ENCODE measurements around the gene GRIN2A. TPM values are rescaled to one million over a fixed set of nuclear protein-coding genes. Genes with fewer than 3 reads are reported as not detected.

The GRIN2A gene
- total RNA-seq, 3 donors from 2014 or later = 0.29 to 0.33 TPM; not detected in 1

GRCh38 chr16:9850817-9851216 lies 331.4 kb downstream of the GRIN2A start:
- intact Hi-C loops (cut with DNase I; ENCODE audit: low total_unique reads) = no loop called here
- H3K27ac ChIP-seq = no peak overlapping the region
- no peak for DNase-seq (ENCODE audit: low spot score in 2 of 2)

DNA sequence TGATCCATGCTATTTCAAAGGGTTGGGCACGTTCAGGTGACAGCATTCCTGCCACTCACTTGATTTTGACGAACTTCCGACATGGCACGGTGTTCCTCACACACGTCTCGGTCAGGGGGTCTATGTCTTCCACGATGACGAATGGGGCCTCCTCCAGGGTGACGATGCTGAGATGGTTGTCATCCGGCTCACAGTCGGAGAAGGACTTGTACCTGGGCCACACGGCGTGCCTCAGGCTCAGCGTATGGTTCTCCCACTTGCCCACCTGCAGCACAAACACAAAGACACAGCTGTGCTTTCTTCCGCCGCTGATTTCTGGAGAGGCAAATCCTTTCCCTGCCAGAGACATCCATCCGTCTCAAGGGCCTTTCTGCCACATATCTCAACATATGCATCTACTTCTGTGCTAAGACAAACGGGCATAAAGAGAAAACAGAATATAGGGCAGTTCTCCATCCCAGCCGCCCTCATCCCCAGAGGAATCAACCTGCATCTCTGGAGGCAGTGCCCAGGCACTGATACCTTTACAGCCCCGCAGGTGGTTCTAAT lies 332.5 kb downstream of the GRIN2A start:
- H3K4me3 ChIP-seq = no peak overlapping the region
- no peaks in the 10 kb centered on the region for H3K4me1 ChIP-seq
- no peaks in the 10 kb centered on the region for H3K27me3 ChIP-seq
- H3K9me3 ChIP-seq = no peaks in the 10 kb centered on the region
- TF ChIP-seq POLR2A (IDR thresholded peaks at IDR 0.05) = no peak
- no peak for TF ChIP-seq POLR2AphosphoS5 (IDR thresholded peaks at IDR 0.05)
- TF ChIP-seq, protein P1, sequence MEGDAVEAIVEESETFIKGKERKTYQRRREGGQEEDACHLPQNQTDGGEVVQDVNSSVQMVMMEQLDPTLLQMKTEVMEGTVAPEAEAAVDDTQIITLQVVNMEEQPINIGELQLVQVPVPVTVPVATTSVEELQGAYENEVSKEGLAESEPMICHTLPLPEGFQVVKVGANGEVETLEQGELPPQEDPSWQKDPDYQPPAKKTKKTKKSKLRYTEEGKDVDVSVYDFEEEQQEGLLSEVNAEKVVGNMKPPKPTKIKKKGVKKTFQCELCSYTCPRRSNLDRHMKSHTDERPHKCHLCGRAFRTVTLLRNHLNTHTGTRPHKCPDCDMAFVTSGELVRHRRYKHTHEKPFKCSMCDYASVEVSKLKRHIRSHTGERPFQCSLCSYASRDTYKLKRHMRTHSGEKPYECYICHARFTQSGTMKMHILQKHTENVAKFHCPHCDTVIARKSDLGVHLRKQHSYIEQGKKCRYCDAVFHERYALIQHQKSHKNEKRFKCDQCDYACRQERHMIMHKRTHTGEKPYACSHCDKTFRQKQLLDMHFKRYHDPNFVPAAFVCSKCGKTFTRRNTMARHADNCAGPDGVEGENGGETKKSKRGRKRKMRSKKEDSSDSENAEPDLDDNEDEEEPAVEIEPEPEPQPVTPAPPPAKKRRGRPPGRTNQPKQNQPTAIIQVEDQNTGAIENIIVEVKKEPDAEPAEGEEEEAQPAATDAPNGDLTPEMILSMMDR (IDR thresholded peaks at IDR 0.05) = no peak
- DNase-seq (ENCODE audit: low spot score in 2 of 2) = no peak
- H3K27ac ChIP-seq = no peak overlapping the region
- no peaks in the 10 kb centered on the region for H3K36me3 ChIP-seq
- intact Hi-C loops (cut with DNase I; ENCODE audit: low total_unique reads) = no loop called here

More at GRCh38 chr16:9850817-9851216, 331.4 kb downstream of the GRIN2A start:
- Histone ChIP-seq H3K4me1 (no peaks in the 10 kb centered on the region), H3K4me3 (no peak overlapping the region), H3K9me3 (no peaks in the 10 kb centered on the region), H3K36me3 (no peaks in the 10 kb centered on the region), H3K27me3 (no peaks in the 10 kb centered on the region)
- TF ChIP-seq POLR2A (IDR thresholded peaks at IDR 0.05) (no peak), POLR2AphosphoS5 (IDR thresholded peaks at IDR 0.05) (no peak)
- TF ChIP-seq, protein P1 (IDR thresholded peaks at IDR 0.05) = no peak

DNA sequence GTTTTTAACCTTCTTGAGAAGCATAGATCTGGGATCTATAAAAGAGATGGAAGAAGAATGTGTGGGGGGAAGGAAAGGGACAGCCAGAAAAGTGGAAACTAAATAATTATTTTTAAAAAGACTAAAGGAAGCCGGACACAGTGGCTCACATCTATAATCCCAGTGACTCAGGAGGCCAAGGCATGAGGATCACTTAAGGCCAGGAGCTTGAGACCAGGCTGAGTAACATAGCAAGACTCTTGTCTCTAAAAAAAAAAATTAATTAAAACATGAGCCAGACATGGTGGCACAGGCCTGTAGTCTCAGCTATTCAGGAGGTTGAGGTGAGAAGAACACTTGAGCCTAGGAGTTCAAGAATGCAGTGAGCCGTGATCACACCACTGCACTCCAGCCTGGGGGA lies 335.1 kb downstream of the GRIN2A start:
- intact Hi-C loops (cut with DNase I; ENCODE audit: low total_unique reads) = no loop called here
- no peak overlapping the region for H3K27ac ChIP-seq
- no peaks in the 10 kb centered on the region for H3K36me3 ChIP-seq
- TF ChIP-seq POLR2AphosphoS5 (IDR thresholded peaks at IDR 0.05) (no peak), POLR2A (IDR thresholded peaks at IDR 0.05) (no peak)
- TF ChIP-seq, protein P1 (IDR thresholded peaks at IDR 0.05) = no peak
- no peaks in the 10 kb centered on the region for H3K4me1 ChIP-seq
- no peak overlapping the region for H3K4me3 ChIP-seq
- H3K9me3 ChIP-seq = no peaks in the 10 kb centered on the region
- no peak for DNase-seq (ENCODE audit: low spot score in 2 of 2)
- no peaks in the 10 kb centered on the region for H3K27me3 ChIP-seq

DNA sequence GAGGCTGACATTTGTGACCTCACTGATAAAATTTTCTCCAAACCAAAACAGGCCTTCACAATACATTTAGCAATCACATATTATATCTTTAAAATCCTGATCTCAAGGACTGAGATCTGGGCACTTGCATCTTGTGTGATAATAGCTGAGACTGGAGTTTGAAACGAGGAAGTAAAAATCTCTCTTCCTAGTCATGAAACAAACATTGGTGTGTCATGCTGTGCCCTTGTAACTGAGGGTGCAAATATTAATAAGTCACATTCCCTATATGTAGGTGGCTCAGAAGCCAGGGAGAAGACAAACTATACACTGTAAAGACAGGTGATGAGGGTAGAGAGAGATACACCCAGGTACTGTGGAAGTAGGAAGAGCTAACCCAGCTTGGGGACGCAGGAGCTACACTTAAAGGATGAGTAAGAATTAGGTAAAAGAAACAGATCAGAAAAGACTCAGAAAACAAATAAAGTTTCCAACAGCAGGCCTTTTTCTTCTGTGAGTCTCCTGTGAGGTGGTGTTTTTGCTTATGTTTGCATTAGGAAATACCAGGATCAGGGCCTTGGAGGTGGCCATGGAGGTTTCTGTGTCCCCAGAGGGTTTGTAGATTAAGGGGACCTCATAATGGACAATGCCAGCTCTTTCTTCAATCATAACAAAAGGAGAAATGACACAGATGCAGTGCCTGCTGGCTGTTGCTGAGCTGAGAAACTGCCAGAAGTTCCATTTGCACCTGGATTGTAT lies 335.7 kb downstream of the GRIN2A start:
- no peak for DNase-seq (ENCODE audit: low spot score in 2 of 2)
- no peaks in the 10 kb centered on the region for H3K27me3 ChIP-seq
- no peaks in the 10 kb centered on the region for H3K4me1 ChIP-seq
- TF ChIP-seq, protein P1 (IDR thresholded peaks at IDR 0.05) = no peak
- TF ChIP-seq POLR2A (IDR thresholded peaks at IDR 0.05) (no peak), POLR2AphosphoS5 (IDR thresholded peaks at IDR 0.05) (no peak)
- no peak overlapping the region for H3K4me3 ChIP-seq
- no peak overlapping the region for H3K27ac ChIP-seq
- no peaks in the 10 kb centered on the region for H3K36me3 ChIP-seq
- no peaks in the 10 kb centered on the region for H3K9me3 ChIP-seq
- intact Hi-C loops (cut with DNase I; ENCODE audit: low total_unique reads) = no loop called here

DNA sequence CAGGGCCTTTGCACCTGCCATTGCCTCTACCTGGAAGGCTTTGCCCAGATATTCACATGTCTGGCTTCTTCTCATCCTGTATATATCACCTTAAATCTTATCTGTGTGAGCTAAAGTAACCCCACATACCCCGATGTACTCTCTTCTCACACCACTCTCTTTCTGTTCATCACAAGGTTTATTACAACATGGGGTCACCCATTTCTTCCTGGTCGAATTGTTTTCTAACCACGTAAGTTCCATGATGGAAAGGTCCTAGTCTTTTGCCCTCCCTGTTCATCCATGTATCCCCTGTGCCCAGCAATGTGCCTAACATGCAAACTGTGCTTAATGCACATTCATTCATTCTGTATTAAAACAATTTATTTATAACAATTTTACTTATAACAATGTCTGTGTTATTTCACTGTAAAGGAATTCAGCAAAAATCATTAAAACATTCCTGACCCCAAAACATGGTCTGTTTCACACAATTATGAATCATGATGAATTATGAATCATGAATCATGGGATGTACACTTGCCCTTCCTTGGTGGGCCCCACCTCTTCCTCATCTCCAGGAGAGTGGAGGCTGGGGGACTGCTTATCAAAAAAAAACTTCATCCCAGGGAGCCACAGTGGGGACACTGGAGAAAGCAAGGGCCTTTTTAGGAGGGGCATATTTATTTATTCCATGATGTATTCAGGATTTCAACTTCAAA lies 336.4 kb downstream of the GRIN2A start:
- Histone ChIP-seq H3K4me3 (no peak overlapping the region), H3K27me3 (no peaks in the 10 kb centered on the region), H3K36me3 (no peaks in the 10 kb centered on the region), H3K27ac (no peak overlapping the region), H3K4me1 (no peaks in the 10 kb centered on the region), H3K9me3 (no peaks in the 10 kb centered on the region)
- intact Hi-C loops (cut with DNase I; ENCODE audit: low total_unique reads) = no loop called here
- no peak for DNase-seq (ENCODE audit: low spot score in 2 of 2)
- no peak for TF ChIP-seq POLR2A (IDR thresholded peaks at IDR 0.05)
- TF ChIP-seq, protein P1 (IDR thresholded peaks at IDR 0.05) = no peak
- no peak for TF ChIP-seq POLR2AphosphoS5 (IDR thresholded peaks at IDR 0.05)
